Measurements from ENCODE around the gene BNC2. TPM values are rescaled to one million over a fixed set of nuclear protein-coding genes. Genes with fewer than 3 reads are reported as not detected.

Gene BNC2
- total RNA-seq, 6 experiments from 2014 or later: 19.0 to 28.7 (median 25.4) TPM

DNA sequence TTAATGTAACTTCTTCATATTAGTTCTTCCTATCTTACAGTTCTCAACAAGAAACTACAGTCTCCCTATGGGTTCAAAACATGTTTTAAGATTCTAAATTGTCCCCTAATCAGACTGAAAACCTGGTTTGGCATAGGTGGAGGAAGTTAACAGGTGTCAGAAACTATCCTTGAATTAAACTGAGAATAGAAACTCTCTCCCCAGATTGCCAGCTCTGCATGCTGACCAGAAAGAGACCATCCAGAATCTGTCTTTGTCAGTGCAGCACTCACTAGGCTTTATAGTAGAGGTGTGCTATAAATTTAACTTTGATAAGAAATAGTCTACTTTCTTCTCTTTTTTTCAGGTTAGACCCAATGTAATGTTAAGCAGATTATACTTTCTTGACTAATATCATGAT is 63.8 kb downstream of the BNC2 start:
- H3K4me1 Mint-ChIP-seq (ENCODE audit: low read depth): peaks cover 14% of the 10 kb centered on the region; the same call in 1 of the 2 replicates
- peaks cover 2% of the 10 kb centered on the region; the same call in 1 of the 2 replicates for H3K36me3 Mint-ChIP-seq (ENCODE audit: low read depth)
- no peaks in the 10 kb centered on the region for H3K9me3 Mint-ChIP-seq
- DNase-seq: no peak
- no peaks in the 10 kb centered on the region for H3K27me3 Mint-ChIP-seq (ENCODE audit: insufficient read depth)
- TF ChIP-seq, protein P1, sequence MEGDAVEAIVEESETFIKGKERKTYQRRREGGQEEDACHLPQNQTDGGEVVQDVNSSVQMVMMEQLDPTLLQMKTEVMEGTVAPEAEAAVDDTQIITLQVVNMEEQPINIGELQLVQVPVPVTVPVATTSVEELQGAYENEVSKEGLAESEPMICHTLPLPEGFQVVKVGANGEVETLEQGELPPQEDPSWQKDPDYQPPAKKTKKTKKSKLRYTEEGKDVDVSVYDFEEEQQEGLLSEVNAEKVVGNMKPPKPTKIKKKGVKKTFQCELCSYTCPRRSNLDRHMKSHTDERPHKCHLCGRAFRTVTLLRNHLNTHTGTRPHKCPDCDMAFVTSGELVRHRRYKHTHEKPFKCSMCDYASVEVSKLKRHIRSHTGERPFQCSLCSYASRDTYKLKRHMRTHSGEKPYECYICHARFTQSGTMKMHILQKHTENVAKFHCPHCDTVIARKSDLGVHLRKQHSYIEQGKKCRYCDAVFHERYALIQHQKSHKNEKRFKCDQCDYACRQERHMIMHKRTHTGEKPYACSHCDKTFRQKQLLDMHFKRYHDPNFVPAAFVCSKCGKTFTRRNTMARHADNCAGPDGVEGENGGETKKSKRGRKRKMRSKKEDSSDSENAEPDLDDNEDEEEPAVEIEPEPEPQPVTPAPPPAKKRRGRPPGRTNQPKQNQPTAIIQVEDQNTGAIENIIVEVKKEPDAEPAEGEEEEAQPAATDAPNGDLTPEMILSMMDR (IDR thresholded peaks at IDR 0.05): no peak
- H3K27ac Mint-ChIP-seq: no peak overlapping the region
- H3K4me3 Mint-ChIP-seq: no peak overlapping the region

DNA sequence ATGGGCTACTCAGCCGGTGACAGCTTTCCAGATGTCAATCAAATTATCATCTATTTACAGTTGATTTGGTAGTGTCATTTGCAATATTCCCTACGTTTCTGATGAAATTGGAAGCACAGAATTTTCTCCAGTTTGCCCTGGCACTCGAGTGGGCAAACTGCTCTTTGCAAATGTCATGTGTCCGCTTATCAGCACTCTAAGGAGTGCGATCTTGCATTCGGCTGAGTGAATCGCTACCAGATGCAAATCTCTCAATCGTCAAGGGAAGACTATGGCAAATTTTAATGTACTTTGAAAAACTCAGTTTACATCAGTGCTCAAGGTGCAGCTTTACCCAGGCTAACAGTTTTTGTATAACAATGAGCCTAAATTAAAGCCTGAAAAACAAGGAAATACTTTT is 66.8 kb downstream of the BNC2 start:
- H3K4me1 Mint-ChIP-seq (ENCODE audit: low read depth): peaks cover 14% of the 10 kb centered on the region; the same call in 1 of the 2 replicates
- H3K27ac Mint-ChIP-seq: no peak overlapping the region
- H3K9me3 Mint-ChIP-seq: no peaks in the 10 kb centered on the region
- TF ChIP-seq, protein P1 (IDR thresholded peaks at IDR 0.05): no peak
- no peak overlapping the region for H3K4me3 Mint-ChIP-seq
- no peaks in the 10 kb centered on the region; the same call in 1 of the 2 replicates for H3K36me3 Mint-ChIP-seq (ENCODE audit: low read depth)
- H3K27me3 Mint-ChIP-seq (ENCODE audit: insufficient read depth): no peaks in the 10 kb centered on the region; the same call in 1 of the 2 replicates
- no peak for DNase-seq

DNA sequence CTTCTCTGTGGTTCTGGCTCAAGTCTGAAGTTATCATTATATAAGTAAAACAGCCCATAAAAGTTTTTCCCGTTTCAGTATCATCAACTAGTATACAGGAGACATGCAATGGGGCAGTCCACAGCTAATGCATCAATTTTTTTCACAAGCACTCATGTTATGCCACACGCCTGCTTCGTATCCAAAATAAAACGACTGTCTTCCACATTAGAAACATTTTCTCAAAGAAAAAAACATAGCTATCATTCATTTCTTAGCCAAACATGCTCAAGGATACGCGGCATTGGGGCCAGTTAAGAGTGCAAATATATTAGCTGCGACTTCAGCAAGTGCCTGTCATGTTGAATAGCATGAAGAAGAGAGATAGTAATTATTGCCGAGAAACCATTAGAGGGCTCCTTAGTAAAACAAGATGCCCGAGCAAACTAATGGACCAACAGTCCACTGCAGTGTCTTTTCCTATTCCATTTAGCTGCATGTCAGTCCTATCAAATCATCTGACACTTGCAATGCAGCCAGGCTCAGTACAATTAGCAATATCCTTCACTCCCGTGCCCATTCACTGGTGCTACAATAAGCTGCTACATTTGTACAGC is 68.5 kb downstream of the BNC2 start:
- TF ChIP-seq, protein P1 (IDR thresholded peaks at IDR 0.05): no peak
- no peak for DNase-seq
- H3K4me3 Mint-ChIP-seq: no peak overlapping the region
- H3K27ac Mint-ChIP-seq: no peak overlapping the region
- no peaks in the 10 kb centered on the region; the same call in 1 of the 2 replicates for H3K27me3 Mint-ChIP-seq (ENCODE audit: insufficient read depth)
- peaks cover 22% of the 10 kb centered on the region for H3K4me1 Mint-ChIP-seq (ENCODE audit: low read depth)
- H3K9me3 Mint-ChIP-seq: no peaks in the 10 kb centered on the region
- H3K36me3 Mint-ChIP-seq (ENCODE audit: low read depth): no peaks in the 10 kb centered on the region; the same call in 1 of the 2 replicates

DNA sequence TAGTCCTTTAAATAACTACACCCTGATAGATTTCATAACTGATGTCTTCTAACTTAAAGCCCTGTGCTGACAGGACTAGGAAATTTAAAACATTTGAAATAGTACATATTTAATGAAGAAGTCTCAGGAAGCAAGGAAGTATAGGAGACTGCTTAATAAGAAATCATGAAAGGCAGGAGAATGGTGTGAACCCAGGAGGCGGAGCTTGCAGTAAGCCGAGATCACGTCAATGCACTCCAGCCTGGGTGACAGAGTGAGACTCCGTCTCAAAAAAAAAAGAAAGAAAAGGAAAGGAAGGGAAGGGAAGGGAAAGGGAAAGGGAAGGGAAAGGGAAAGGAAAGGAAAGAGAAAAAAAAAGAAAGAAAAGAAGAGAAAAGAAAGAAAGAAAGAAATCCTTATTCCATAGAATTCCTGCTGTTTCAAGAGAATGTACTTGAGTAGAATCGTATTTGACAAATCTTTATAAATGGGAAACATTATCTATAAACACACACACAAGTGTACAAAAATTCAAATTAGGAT is 74.1 kb downstream of the BNC2 start:
- Mint-ChIP-seq H3K4me1 (ENCODE audit: low read depth) (peaks cover 59% of the 10 kb centered on the region), H3K36me3 (ENCODE audit: low read depth) (peaks cover 7% of the 10 kb centered on the region; the same call in 1 of the 2 replicates), H3K27me3 (ENCODE audit: insufficient read depth) (no peaks in the 10 kb centered on the region; the same call in 1 of the 2 replicates), H3K27ac (peak overlapping the region; percentile 91), H3K4me3 (no peak overlapping the region), H3K9me3 (no peaks in the 10 kb centered on the region)
- no peak for DNase-seq
- TF ChIP-seq, protein P1 (IDR thresholded peaks at IDR 0.05): no peak

DNA sequence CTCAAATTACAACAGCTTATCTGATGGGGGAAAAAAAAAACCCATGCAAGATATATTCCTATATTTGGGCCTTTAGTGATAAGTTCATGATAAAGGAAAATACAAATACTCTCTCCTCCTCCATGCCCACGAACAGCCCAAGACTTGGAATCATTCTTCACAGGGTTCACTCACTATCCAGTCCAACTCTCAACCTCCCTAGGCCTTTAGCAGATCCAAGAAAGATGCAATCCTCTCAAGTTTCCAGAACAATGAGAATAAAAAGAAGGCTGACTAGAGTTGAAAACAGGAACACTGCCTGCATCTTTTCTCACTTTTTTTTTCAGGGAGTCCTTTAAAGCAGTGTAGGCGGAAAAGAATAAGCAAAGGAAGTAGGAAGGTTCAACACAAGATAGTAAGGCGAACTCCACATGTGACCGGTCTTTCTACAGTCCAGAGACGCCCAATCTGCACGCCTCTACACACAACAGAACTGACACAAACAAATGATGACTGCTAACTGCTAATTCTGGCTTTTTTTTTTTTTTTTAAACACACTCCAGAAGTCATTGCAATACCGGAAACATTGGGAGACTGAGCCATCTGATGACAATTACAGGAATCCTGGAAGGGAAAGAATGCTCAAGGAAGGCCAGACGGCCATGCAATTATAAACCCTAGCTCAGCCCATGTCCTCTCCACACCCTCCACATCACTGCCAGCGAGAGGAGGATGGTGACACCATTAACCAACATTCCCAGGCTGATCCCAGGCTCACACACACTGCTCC is 75.4 kb downstream of the BNC2 start:
- TF ChIP-seq, protein P1 (IDR thresholded peaks at IDR 0.05): no peak
- peak overlapping the region; percentile 79 for H3K4me3 Mint-ChIP-seq
- peak; percentile 75 for DNase-seq
- no peaks in the 10 kb centered on the region; the same call in 1 of the 2 replicates for H3K27me3 Mint-ChIP-seq (ENCODE audit: insufficient read depth)
- peak overlapping the region; percentile 91 for H3K27ac Mint-ChIP-seq
- H3K9me3 Mint-ChIP-seq: no peaks in the 10 kb centered on the region
- peaks cover 59% of the 10 kb centered on the region for H3K4me1 Mint-ChIP-seq (ENCODE audit: low read depth)
- peaks cover 7% of the 10 kb centered on the region; the same call in 1 of the 2 replicates for H3K36me3 Mint-ChIP-seq (ENCODE audit: low read depth)
